Measurements from ENCODE around the gene IER5.

The IER5 gene

DNA sequence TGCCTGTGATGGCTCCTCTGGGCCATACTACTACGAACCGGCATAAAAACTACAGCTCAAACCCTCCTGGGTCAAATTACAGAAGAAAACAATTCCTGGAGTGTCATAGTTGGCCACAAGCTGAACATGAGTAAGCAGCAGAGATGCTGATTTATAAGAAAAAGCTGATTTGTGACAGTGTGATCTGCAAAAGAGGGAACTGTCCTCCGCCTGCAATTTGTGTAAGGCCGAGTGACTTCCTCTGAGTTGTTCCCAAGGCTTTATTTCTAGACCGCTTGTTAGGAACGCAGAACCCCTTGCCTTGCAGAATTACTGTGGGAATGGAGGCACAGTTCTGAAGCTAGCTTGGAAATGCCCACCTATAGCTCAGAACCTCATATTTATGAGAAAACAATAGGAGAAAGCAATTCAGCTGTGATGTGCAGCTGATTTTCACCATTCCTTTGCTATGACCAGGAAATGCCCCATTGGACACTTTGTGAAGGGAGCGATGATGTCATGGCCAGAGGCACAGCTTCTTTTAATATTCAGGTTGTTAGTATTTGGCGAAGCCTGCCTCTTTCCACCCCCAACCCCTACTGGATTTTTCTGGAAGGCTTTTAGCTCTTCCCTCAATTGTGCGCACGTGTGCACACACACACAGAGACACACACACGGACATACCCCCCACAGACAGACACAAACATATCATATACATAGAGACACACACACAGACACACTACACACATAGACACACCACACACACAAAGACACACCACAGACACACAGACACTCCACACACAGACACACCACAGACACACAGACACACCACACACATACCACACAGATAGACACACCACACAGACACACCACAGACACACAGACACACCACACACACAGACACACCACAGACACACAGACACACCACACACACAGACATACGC, 47.6 kb downstream of the IER5 start:
- no peak for DNase-seq

DNA sequence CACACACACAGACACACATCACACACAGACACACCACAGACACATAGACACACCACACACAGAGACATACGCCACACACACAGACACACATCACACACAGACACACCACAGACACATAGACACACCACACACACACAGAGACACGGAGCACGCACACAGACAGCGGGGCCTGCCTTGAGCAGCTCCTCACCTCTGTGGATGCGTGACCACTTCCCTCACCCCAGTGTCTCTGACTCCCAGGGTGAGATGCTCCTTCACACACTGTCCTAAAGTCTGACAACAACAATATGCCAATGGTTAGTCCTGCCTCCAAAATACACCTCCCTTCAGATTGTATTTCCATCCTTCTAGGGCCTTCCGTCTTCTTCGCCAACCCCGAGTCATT, 48.2 kb downstream of the IER5 start:
- no peak for DNase-seq

DNA sequence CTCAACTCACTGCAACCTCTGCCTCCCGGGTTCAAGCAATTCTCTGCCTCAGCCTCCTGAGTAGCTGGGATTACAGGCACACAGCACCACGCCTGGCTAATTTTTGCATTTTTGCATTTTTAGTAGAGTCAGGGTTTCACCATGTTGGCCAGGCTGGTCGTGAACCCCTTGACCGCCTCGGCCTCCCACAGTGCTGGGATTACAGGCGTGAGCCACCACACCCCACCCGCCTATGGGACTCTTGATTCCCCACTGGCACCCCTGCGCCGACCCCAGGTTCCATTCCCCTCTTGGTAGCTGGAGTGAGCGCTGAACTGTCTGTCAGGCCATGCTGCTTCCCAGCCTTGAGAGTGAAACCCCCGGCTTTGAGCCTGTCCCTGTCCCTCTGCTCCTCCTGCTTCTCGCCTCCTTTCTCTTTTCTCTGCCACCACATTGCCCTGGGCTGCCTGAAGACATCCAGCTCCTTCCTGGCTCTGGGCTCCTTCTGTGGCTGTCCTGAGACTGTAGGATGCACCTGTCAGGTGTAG, 48.8 kb downstream of the IER5 start:
- DNase-seq = no peak

DNA sequence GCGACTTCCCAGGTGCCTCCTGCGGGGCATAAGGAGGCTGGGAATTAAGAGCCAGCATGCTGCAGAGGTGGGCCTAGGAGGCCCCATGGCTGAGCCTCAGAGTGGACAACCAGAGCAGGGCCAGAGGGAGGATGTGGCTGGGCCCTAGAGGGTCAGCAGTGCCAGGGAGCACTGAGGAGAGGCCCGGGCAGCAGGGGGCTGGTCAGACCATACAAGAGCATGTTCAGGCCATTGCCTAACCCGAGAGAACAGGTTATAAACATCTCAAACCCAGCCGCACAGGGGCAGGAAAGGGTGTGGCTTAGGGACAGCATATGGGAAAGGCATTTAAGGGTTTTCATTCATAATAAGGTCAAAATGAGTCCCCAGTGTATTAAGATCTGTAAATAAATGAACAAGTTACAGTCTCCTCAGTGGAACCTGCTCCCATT, 51.1 kb downstream of the IER5 start:
- no peak for DNase-seq

DNA sequence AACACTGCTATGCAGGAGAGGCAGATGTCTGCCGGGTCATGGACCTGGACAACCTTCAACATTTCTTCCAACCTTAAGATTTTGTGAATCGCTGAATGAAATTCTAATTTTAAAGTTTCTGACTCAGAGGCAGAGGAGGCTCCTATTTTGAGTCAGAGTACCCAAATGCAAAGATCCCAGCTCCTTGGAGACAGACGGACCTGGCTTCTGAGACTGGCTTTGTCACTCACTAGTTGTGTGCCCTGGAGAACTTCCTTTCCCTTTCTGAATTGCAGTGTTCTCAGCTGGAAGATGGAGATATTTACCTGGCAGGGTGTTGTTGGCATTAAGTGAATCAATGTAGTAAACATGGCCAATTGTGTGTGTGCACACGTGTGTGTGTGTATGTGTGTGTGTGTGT, 51.9 kb downstream of the IER5 start:
- DNase-seq = no peak

DNA sequence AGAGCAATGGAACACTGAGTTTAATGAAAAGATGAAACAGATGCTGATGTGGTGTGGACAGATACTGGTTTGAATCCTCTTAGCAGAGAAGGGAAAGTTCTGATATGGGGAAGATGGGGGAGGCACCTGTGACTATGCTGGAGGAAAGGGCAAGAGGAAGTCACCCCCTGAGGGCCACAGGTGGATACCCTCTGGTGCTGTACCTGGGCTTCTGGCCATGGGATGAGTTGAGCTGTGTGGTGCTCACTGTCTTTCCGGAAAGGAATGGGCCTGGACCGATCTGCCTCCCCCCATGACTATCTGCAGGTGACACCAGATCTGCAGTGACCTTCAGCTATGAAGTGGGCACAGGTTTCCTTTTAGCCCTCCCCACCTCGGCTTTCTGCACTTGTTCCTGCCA, 52.4 kb downstream of the IER5 start:
- DNase-seq = no peak

DNA sequence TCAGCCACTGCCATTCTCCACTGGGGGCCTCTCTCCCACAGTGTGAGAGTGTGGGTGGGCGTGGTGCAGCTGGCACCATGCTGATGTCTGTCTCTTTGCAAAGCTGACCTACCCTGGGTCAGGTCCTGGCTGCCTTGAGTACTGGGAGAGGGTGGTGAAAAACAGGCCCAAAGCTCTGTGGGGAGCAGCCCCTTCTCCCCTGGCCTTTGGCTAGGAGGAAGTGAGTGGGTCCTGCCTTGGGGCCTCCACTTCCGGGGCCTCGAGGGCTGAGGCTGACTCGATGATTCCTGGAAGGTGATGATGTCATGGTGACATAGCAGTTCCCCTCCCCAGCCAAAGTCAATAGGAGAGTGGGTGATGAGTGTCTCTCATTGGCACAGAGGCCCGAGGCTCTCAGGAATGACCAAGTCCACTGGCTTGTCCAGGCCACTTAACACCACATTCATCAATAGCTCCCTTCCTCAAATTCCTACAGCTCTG, 53.0 kb downstream of the IER5 start:
- DNase-seq = no peak

All from CD4-positive, alpha-beta T cell treated with Interleukin-12 subunit alpha and Interleukin-12 subunit beta, for 1 hour (primary cell).